Tibial artery (tissue), 4 donors: ENCODE measurements around the gene ZYG11A.

Source experiments
- DNase-seq, 2 donors: peaks; one replicate each; pipeline ENCODE4 v3.0.0-alpha.2; 2019
- H3K27ac ChIP-seq, 2 donors: fragments of 200-600 bp; sonication (generic) in 1 of 2; 1 replicate in 1 of 2; 2 replicates in 1 of 2; pipeline ENCODE4 v1.5.1; 2018 to 2019; ENCODE audit warnings: mild to moderate bottlenecking in 1 of 2
- H3K27me3 ChIP-seq, 2 donors: fragments of 200-600 bp; sonication (generic) in 1 of 2; one replicate each; pipeline versions ENCODE4 v1.5.1 to v1.6.0; 2016 to 2019
- H3K36me3 ChIP-seq, 3 donors: fragments of 200-600 bp; sonication (generic) in 2 of 3; one replicate each; pipeline ENCODE4 v1.5.1; 2016 to 2019; ENCODE audit warnings: mild to moderate bottlenecking in 2 of 3
- H3K4me1 ChIP-seq, 4 donors: fragments of 200-600 bp; sonication (generic) in 2 of 4; 1 replicate in 3 of 4; 2 replicates in 1 of 4; pipeline ENCODE4 v1.5.1; 2016 to 2019
- H3K4me3 ChIP-seq, 2 donors: fragments of 200-600 bp; sonication (generic) in 1 of 2; 1 replicate in 1 of 2; 2 replicates in 1 of 2; pipeline ENCODE4 v1.5.1; 2018 to 2019; ENCODE audit warnings: mild to moderate bottlenecking in 2 of 2
- H3K9me3 ChIP-seq, 3 donors: fragments of 200-600 bp; sonication (generic) in 1 of 3; one replicate each; pipeline ENCODE4 v1.5.1; 2016 to 2019
- CTCF ChIP-seq, 2 experiments: fragments of 200-600 bp in 1 of 2; fragments of 450-650 bp in 1 of 2; IDR thresholded peaks; one replicate each; pipeline ENCODE4 v1.5.1; 2017 to 2019; ENCODE audit warnings: antibody characterized with exemption in 2 of 2, mild to moderate bottlenecking in 1 of 2, moderate library complexity in 1 of 2
- intact Hi-C: fragments of 100-400 bp; cut with DNase I; formaldehyde crosslinking; loops from one replicate; pipeline ENCODE4 v1.15.0; 2023; ENCODE audit warnings: low total_unique reads

The ZYG11A gene

GRCh38 chr1:52848423-52848822 is 5.9 kb downstream of the ZYG11A start:
- no peak overlapping the region for H3K27ac ChIP-seq
- intact Hi-C loops: no loop called here
- TF ChIP-seq CTCF (IDR thresholded peaks at IDR 0.05): no peak
- H3K4me3 ChIP-seq: no peak overlapping the region
- H3K4me1 ChIP-seq: peaks cover 0 to 2% (median 1%) of the 10 kb centered on the region in 4 donors
- peaks cover 0 to 63% of the 10 kb centered on the region in 2 donors for H3K27me3 ChIP-seq
- no peak for DNase-seq
- no peaks in the 10 kb centered on the region for H3K36me3 ChIP-seq
- H3K9me3 ChIP-seq: no peaks in the 10 kb centered on the region

- Histone ChIP-seq H3K27ac (no peak overlapping the region), H3K4me1 (no peaks in the 10 kb centered on the region), H3K36me3 (no peaks in the 10 kb centered on the region), H3K4me3 (no peak overlapping the region), H3K9me3 (no peaks in the 10 kb centered on the region), H3K27me3 (peaks cover 0 to 41% of the 10 kb centered on the region in 2 donors)
- no peak for DNase-seq
- TF ChIP-seq CTCF (IDR thresholded peaks at IDR 0.05): no peak
- intact Hi-C loops: no loop called here
Observed at GRCh38 chr1:52850951-52851350, 8.4 kb downstream of the ZYG11A start.

GRCh38 chr1:52852854-52853253 is 10.3 kb downstream of the ZYG11A start:
- H3K9me3 ChIP-seq: no peaks in the 10 kb centered on the region
- no peaks in the 10 kb centered on the region for H3K4me1 ChIP-seq
- peaks cover 0 to 34% of the 10 kb centered on the region in 2 donors for H3K27me3 ChIP-seq
- no peaks in the 10 kb centered on the region for H3K36me3 ChIP-seq
- no peak overlapping the region for H3K27ac ChIP-seq
- H3K4me3 ChIP-seq: no peak overlapping the region
- TF ChIP-seq CTCF (IDR thresholded peaks at IDR 0.05): no peak
- intact Hi-C loops: no loop called here
- DNase-seq: no peak

- TF ChIP-seq CTCF (IDR thresholded peaks at IDR 0.05): no peak
- no peak overlapping the region for H3K27ac ChIP-seq
- H3K4me1 ChIP-seq: no peaks in the 10 kb centered on the region
- intact Hi-C loops: no loop called here
- no peaks in the 10 kb centered on the region for H3K9me3 ChIP-seq
- no peak overlapping the region for H3K4me3 ChIP-seq
- no peaks in the 10 kb centered on the region for H3K36me3 ChIP-seq
- peaks cover 0 to 13% of the 10 kb centered on the region in 2 donors for H3K27me3 ChIP-seq
- no peak for DNase-seq
Observed at GRCh38 chr1:52855584-52855983, 13.0 kb downstream of the ZYG11A start.

GRCh38 chr1:52856026-52856425 is 13.5 kb downstream of the ZYG11A start:
- intact Hi-C loops: no loop called here
- Histone ChIP-seq H3K9me3 (no peaks in the 10 kb centered on the region), H3K27ac (no peak overlapping the region), H3K27me3 (peaks cover 0 to 12% of the 10 kb centered on the region in 2 donors), H3K4me1 (no peaks in the 10 kb centered on the region), H3K36me3 (no peaks in the 10 kb centered on the region), H3K4me3 (no peak overlapping the region)
- no peak for DNase-seq
- TF ChIP-seq CTCF (IDR thresholded peaks at IDR 0.05): no peak

GRCh38 chr1:52857443-52857842 is 14.9 kb downstream of the ZYG11A start:
- Histone ChIP-seq H3K4me1 (no peaks in the 10 kb centered on the region), H3K27ac (no peak overlapping the region), H3K9me3 (no peaks in the 10 kb centered on the region), H3K27me3 (peaks cover 0 to under 1% of the 10 kb centered on the region in 2 donors), H3K4me3 (no peak overlapping the region), H3K36me3 (no peaks in the 10 kb centered on the region)
- no peak for DNase-seq
- TF ChIP-seq CTCF (IDR thresholded peaks at IDR 0.05): no peak
- intact Hi-C loops: no loop called here
